Measurements from ENCODE around the gene SLC22A13. TPM values are rescaled to one million over a fixed set of nuclear protein-coding genes. Genes with fewer than 3 reads are reported as not detected.

SLC22A13 gene
- total and polyA plus RNA-seq, 9 of the 15 experiments (the other 6 are each of a cell fraction or from before 2014, with no cell fraction given) = 0.09 to 0.49 (median 0.17) TPM; not detected in 3

- Histone ChIP-seq H2AFZ (ENCODE audit: low read depth, low read length) (no peak overlapping the region), H3K27ac (ENCODE audit: extremely low read depth, low read depth, low read length) (no peak overlapping the region), H3K36me3 (ENCODE audit: control insufficient read depth, insufficient read depth, low read length) (no peaks in the 10 kb centered on the region), H3K4me3 (no peak overlapping the region), H3K9ac (ENCODE audit: insufficient read depth in 1 of 2, low read depth in 2 of 2, low read length in 2 of 2) (no peak overlapping the region), H3K79me2 (ENCODE audit: control insufficient read depth, insufficient read depth, low read length) (no peaks in the 10 kb centered on the region), H3K9me1 (ENCODE audit: control insufficient read depth, insufficient read depth, low read length) (no peaks in the 10 kb centered on the region), H3K27me3 (ENCODE audit: control insufficient read depth in 2 of 2, insufficient read depth in 2 of 2, low read length in 2 of 2) (peaks cover 0 to 7% of the 10 kb centered on the region in 2 experiments; a peak in 1 of 5 replicates), H3K4me2 (ENCODE audit: insufficient read depth, low read length) (no peak overlapping the region), H4K20me1 (replicated peaks; ENCODE audit: control insufficient read depth, insufficient read depth, low read length) (peaks cover 5% of the 10 kb centered on the region; the same call in 1 of the 2 replicates), H3K4me1 (replicated peaks in 1 of 2; ENCODE audit: control insufficient read depth in 2 of 2, insufficient read depth in 2 of 2, low read length in 2 of 2) (peaks cover 4 to 13% of the 10 kb centered on the region in 2 experiments; a peak in 2 of 5 replicates), H3K9me3 (replicated peaks; ENCODE audit: control insufficient read depth, insufficient read depth, low read depth, low read length) (no peaks in the 10 kb centered on the region)
- intact Hi-C loops (cut with micrococcal nuclease) = no loop called here
- CTCF ChIA-PET (ENCODE audit: low intra/inter-chr PET ratio) = no interaction called here
- in situ Hi-C loops (cut with MboI) = no loop called here
- WGBS (ENCODE audit: insufficient coverage, low coverage, missing lambda C conversion rate) = 5% methylated on average over 1 of the region's 1 CpG
- POLR2A ChIA-PET = interaction anchor here (0.6 to 0.7 kb wide), 2 partner anchors 88 to 104 kb away, joined by 3 read pairs; no protein-coding TSS in a partner anchor
- no peak for TF ChIP-seq RCOR1 (IDR thresholded peaks at IDR 0.05; ENCODE audit: borderline replicate concordance in 1 of 2, low read depth in 2 of 2, low read length in 2 of 2)
- TF ChIP-seq KLF1 (tag; IDR thresholded peaks at IDR 0.05) = no peak
- no peak for TF ChIP-seq CHCHD3 (CRISPR knock-in tag; IDR thresholded peaks at IDR 0.05)
- TF ChIP-seq ZNF3 (CRISPR knock-in tag; IDR thresholded peaks at IDR 0.05) = no peak
- no peak for TF ChIP-seq ZNF239 (CRISPR knock-in tag; IDR thresholded peaks at IDR 0.05)
- TF ChIP-seq, protein P1, sequence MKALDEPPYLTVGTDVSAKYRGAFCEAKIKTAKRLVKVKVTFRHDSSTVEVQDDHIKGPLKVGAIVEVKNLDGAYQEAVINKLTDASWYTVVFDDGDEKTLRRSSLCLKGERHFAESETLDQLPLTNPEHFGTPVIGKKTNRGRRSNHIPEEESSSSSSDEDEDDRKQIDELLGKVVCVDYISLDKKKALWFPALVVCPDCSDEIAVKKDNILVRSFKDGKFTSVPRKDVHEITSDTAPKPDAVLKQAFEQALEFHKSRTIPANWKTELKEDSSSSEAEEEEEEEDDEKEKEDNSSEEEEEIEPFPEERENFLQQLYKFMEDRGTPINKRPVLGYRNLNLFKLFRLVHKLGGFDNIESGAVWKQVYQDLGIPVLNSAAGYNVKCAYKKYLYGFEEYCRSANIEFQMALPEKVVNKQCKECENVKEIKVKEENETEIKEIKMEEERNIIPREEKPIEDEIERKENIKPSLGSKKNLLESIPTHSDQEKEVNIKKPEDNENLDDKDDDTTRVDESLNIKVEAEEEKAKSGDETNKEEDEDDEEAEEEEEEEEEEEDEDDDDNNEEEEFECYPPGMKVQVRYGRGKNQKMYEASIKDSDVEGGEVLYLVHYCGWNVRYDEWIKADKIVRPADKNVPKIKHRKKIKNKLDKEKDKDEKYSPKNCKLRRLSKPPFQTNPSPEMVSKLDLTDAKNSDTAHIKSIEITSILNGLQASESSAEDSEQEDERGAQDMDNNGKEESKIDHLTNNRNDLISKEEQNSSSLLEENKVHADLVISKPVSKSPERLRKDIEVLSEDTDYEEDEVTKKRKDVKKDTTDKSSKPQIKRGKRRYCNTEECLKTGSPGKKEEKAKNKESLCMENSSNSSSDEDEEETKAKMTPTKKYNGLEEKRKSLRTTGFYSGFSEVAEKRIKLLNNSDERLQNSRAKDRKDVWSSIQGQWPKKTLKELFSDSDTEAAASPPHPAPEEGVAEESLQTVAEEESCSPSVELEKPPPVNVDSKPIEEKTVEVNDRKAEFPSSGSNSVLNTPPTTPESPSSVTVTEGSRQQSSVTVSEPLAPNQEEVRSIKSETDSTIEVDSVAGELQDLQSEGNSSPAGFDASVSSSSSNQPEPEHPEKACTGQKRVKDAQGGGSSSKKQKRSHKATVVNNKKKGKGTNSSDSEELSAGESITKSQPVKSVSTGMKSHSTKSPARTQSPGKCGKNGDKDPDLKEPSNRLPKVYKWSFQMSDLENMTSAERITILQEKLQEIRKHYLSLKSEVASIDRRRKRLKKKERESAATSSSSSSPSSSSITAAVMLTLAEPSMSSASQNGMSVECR (CRISPR knock-in tag; IDR thresholded peaks at IDR 0.05) = no peak
- DNase-seq (ENCODE audit: extremely low read depth in 1 of 4, low spot score in 3 of 4) (no peak), FAIRE-seq (no peak), ATAC-seq (no peak)
- BruUV-seq (replicated peaks) = no TSS peak
Measured at GRCh38 chr3:38266810-38267209, 1.2 kb downstream of the SLC22A13 start.

All from K562 (cell line).